Tongue (tissue), 2 donors: ENCODE data around the gene PAX2. TPM values are rescaled to one million over a fixed set of nuclear protein-coding genes. Genes with fewer than 3 reads are reported as not detected.

Experiments used
- DNase-seq: peaks from one replicate; pipeline ENCODE4 v3.0.0-alpha.2; 2015
- total RNA-seq: library from RNA; depleted of rRNA; stranded (reverse); fragments of >200 nt; gene quantifications from one replicate; pipeline ENCODE4 v1.2.3, GENCODE V29; 2014

Gene PAX2
- total RNA-seq, 1 donor from 2014 or later = not detected

DNA sequence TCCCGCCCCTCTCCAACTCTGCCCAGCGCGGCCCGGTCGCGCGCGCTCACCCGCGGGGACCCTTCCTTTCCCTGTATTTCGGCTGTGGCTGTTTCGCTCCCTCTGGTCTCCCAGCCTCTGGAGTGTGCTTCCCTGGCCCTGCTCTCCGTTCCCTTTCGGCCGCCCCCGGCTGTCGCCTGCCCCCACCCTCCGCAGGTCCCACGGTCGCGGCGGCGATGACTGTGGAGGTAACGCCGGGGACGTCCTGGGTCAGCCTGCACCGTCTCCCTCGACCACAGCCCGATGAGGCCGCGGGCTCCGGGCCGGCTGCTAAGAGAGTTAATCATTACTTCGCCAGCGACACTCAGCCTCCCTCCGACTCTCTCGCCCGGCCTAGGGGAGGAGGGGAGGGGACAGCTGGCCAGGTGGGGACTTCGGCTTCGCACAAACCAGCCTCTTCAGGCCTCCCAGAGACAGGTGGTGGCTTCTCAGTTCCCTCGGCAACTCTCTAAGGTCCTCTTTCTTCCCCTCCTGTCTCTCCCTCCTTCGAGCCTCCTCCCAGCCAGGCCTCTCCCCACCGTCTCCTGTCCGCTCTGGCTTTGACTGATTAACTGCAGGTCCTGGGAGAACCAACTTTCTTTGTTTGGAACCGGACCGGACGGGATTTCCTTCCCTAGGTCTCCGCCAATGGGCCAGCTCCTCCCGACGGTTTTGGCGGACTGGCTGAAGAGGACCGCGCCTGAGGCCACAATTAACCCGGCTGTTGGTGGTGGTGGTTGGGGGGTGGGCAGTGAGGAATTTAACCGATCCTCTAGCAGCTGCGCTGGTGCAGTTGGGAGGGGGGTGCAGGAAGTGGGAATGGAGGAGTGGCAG is 5.6 kb upstream of the PAX2 start:
- DNase-seq = no peak

DNA sequence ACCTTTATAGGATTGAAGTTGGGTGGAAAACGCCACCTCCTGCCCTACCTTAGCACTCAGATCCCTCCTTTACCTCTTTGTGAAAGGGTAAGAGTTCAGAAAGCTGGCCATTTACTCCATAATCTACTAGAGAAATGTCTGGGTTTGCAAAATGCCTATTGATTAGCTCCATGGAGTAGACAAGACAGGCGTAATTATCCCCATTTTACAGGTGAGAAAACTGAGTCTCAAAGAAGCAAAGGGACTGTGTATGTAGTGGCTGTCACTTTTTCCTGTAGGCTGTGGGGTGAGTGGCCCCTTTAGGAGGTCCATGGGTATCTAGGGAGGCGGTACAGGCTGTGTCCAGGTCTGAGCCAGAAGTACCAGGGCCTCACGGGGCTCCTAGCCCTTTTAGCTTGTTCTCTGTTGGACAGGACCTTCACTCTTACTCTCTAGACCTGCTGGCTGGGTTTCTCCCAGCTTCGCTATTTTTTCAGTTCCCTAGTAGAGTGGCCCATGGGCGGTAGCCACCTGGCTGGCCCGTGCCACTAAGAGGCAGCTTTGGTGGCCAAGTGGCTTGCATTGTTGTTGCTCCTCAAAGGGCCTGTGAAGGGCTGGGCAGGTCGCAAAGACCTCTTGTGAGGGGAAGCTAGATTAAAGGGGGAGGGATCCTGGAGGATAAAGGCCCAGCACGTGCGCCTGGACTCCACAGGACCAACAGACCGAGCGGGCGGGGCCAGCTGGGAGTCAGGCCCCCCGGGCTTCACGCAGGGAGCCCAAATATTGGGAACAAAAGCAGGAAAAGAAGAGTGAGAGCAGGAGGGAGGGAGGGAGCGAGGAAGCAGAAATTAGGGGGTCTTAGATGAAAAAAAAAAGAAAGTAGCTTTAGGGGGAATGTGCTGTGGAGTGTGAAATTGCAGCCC is 4.7 kb upstream of the PAX2 start:
- DNase-seq = no peak

DNA sequence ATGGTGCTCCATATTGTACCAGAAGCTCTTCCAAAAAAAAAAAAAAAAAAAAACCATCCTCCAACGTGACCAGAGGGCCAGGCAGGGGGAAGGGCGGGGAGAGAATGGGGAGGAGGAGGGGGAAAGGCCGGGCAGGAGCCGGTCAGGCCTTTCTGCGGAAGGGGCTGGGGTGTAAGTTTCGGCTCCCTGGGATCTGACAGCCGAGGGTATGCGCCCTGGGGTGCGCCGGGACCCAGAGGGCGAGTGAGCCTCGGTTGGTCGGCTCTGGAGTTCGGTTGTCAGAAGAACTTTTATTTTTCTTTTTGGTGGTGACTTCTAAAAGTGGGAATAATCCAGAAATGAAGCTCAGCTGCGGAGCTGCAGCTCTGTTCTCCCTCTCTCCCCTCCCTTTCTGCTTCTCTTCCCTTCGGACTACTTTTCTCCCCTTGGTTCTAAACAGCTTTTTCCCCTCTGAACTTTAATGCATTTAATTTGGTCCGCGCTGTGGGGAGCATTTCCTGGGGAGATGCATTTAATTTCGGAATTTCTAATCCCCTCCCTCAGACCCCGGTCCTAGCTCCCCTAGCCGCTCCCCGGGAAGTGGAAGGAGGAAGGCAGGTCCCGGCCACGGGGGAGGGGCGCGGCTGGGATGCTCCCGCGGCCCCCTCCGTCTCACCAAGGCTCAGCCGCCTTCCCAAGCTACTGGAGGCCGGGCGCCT is 3.9 kb upstream of the PAX2 start:
- DNase-seq = no peak

DNA sequence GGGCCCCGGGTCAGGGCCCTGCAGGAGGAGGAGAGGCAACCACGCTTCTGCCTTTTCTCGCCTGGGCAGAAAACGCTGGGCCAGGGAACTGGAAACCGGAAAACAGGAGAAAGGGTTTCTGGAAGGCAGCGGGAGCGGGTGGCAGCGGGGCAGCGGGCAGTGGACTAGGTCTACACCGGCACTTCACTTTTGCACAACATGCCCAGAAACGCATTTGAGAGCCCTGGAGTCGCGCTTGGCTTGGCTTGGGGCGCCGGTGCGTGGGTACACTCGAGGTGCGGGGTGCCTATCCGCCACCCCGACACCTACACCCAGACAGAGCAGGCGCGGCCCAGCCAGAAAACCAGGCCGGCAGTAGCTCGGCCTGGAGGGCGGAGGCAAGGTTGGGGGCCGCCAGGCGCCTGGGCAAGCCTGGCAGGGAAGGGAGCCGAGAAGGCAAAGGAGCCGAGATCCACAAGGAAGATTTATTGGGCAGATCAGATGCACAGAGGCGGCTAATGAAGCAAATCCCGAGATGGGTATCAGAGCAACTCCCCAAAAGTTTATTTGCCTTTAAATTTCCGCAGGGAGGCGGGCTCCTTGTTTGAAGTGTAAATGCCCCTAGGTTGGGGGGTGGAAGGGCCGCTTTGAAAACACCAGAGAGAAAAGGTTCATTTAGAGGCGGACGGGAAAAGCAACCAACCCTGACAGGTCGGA is 3.2 kb upstream of the PAX2 start:
- DNase-seq = no peak

DNA sequence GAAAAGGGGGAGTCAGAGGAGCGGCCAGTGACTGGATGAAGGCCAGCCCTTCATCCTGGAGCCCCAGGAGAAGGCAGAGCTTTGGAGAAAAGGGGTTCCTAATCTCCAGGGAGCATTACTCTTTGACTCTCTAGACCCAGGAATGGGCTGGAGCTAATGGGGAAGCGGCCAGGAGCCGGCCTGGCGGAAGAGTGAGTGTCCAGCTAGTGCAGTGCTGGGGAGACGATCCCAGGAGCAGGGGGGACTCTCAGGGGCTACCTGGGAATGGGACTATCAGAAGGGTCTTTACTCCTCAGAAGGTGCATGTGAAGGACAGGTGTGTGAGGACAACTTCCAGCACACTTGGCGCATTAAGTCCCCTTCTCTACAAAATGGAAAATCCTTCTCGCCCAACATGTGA is 2.4 kb upstream of the PAX2 start:
- DNase-seq = no peak

DNA sequence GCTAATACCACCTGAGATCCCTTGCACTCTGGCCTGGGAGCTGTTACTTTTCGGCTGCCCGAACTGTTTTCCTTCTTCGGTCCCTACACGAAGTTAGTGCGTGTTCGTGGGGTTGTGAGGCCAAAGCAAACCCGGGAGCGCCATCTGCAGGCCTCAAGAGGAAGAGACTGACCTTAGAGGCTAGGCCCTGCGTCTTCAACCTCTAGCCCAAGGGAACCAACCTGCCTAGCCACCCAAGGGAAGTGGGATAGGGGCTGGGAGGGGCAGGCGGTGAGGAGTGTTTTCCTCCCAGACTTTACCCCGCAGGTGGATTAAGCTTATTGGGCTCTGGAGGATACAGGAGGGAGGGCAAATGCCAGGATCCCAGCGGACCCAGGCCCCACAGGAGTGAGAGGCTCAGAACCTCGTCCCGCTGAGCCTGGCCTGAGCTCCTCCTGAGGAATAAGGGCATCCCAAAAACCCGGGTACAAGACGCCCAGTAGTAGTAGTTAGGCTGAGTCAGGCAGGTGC is 1.7 kb upstream of the PAX2 start:
- DNase-seq = peak; percentile 68

DNA sequence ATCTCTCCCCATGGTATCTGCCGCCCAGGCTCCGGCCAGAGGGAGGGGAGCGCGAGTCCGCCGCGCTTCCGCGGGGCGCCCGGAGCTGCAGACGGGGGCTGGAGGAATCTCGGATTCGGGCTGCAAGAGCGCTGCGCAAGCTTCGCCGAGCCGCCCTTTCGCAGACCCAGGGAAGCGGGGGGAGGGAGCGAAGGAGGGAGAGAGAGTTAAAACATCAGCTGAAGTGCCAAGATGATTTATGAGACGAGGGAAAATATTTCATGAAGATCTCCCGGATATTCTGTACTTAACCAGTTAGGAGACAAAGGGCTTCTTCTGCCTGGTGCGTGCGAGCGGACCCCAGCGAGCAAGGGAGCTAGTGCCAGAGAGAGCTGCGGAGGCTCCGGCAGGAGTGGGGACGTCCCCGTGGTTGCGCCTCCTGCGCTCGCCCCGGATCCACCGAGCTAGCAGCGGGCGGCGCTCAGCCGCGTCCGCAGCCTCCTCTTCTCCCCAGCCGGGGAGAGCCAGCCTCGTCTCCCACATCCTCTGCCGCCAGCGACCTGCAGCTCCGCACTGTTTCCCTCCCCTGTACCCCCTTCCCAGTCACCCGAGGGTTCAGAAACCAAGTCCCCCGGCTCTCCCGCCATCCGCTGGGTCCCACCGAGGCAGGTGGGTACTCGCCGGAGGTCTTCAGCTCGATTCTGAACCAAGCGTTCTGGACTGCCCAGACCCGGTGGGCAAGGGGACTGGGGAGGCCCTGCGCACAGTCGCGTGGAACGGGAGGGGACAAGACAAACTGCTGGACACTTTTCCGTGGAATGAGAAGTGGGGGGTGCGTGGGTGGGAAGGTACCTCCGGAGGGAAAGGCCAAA is 1.0 kb upstream of the PAX2 start:
- no peak for DNase-seq

DNA sequence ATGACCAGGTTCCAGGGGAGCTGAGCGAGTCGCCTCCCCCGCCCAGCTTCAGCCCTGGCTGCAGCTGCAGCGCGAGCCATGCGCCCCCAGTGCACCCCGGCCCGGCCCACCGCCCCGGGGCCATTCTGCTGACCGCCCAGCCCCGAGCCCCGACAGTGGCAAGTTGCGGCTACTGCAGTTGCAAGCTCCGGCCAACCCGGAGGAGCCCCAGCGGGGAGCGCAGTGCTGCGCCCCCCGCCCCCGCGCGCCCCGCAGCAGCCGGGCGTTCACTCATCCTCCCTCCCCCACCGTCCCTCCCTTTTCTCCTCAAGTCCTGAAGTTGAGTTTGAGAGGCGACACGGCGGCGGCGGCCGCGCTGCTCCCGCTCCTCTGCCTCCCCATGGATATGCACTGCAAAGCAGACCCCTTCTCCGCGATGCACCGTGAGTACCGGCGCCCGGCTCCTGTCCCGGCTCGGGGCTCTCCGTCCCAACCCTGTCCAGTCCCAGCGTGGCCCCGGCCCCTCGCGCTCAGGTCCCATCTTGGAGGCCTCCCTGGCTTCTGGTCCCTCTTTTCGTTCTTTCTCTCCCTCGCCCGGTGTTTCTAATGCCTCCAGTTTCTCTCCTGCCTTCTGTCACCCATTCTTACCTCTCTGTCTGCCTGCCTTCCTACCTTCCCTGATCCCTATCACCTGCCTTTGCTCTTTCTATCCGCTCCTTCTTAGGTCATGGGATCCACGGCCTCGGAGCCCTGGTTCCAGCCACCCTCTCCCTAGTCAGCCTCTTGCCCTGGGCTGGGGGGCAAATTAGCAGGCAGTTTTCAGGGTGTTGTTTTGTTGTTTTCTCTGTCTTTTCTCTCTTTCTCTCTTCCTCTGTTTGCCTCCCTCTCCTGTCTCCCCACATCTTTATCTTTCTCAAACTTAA is 751 bp downstream of the PAX2 start:
- no peak for DNase-seq

DNA sequence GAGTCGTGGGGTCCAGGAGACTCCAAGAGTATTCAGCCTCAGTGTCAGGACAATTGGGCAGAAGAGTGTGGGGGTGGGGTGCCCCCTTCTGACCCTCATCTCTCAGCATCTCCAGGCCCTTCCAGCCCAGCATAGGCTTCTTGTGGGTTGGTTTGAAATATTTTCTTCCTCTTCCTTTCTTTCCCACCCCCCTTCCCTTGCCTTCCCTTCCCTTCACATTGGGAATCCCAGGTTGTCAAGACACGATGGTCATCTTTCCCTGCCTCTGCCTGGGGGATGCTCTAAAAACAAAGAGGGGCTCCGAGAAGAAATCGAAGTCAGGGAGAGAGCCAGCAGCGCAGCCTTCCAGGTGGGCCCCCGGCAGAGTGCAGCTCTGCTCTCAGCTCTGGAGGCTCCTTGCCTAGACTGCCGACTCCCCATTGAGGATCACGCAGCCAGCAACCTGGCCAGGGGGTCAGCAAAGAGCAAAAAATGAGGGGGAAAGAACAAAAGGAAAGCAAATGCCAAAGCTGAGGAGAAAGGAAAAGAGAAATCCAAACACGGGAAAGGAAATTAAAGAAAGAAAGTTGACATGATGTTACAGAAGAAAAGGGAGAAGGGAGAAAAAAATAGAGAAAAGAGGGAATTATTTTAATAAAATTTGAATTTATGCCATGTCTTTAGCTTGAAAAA is 1.5 kb downstream of the PAX2 start:
- DNase-seq = no peak

DNA sequence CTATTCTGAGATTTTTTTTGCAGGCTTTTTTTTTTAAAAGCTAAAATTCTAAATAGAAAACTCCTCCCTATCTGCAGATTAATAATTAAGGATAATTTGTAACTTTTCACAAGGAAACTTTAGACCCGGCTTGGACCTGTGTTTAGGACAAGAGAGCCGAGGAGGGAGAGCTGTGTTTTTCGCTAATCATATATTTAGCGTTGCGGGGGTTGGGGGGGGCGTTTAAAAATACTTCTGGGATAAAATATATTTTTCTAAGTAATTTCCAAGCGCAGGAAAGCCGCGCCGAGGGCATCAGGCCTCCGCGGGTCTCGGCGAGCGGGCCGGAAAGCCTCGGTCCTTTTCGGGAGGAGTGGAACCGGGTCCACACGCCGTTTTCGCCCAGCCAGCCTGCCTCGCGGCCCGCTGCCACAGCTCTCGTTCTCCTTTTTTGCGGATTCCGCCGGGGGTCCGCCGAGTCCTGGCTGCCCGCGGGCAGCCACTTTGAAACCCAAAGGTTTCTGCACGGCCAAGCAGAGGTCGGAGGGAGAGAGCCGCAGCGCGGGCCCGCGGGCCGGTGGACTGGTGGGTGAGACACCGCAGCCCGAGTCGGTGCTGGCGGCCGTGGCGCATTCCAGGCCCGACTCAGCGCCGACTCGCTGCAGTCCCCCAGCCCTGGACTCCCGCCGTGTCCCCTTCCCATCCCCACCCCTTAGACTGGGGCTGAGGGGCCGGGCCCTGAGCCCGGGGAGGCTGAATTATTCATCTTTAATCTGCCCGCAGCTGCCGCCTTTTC is 2.3 kb downstream of the PAX2 start:
- DNase-seq = no peak

DNA sequence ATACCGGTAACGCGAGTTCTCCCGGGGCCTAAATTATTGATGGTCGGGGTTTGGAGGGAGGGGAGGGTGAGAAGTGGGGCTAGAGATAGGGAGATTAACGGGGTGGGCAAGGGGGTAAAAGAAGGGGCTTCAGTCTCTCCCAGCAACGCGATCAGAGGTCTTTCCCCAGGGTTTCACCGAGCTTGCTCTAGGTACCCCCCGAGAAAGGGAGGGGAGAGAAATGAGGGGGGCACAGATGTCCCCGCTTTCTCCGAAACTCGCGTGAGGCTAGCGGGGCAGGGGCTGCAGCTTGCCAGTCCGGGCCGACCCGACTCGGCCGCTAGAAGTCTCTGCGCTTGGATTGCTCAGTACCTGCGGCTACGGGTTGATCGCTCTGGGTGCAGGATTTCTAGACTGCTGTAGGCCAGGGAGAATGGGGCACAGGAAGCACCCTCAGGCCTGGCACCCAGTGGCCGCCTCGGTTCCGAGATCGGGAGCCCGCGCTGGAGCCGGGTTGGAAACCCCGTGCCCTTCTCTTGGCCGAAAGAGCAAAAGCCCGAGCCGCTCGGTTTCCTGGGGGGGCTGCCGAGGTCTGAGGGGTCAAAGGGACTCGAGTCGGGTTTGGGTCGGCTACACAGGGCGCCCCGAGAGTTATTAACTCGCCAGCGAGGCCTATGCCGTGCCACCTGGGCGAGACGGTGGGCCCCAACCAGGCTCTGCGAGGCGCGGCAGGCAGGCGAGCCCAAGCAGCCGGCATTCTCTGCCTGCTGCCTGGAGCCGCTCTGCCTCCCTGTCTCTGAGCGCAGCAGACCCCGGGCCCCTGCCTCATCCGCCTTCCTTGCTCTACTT is 3.1 kb downstream of the PAX2 start:
- DNase-seq = no peak

DNA sequence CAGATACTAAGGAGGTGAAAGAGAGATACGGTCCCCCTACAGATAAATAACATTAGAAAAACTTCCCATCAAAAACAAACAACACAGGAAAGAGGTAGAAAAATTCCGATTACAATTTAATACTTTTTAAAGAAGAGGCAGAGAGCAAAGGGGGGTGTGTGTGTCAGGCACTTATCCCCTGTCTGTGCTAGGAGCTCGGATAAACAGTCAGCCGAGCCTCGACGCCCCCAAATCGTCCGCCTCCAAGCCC is 3.6 kb downstream of the PAX2 start:
- no peak for DNase-seq

DNA sequence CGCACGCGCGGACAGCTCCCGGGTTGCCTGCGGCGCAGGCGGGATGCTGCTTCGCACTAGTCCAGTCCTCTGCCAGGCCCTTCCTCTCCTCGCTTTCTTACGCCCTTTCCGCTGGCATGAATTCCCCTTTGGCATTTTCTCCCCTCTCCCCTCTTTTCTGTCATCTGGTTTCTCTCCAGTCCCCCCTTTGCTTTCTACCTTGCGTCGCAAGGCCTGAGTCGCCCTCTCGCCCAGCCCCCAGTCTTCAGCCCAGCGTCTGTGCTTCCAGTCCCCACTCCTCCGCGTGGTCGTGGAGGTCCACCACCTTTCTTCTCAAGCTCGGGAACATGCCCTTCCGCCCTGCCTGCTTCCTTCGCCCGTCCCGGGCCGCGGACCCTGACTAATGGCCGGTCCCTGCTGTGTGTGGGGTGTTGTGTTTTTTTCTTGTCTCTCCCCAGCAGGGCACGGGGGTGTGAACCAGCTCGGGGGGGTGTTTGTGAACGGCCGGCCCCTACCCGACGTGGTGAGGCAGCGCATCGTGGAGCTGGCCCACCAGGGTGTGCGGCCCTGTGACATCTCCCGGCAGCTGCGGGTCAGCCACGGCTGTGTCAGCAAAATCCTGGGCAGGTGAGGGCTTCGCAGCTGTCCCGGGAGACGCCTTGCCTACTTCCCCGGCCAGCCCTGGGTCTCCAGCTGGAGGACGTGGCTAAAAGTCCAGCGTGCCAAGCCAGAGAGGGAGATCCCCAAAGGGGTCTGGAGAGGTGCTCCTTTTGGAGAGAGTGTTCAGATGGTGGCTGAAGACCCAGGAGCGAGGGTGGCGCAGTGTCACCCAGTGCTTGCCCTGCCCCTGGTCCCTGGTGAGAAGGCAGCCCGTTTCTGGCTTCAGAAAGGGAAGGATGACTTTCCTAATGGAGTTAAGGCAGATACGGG is 4.2 kb downstream of the PAX2 start:
- DNase-seq = no peak

DNA sequence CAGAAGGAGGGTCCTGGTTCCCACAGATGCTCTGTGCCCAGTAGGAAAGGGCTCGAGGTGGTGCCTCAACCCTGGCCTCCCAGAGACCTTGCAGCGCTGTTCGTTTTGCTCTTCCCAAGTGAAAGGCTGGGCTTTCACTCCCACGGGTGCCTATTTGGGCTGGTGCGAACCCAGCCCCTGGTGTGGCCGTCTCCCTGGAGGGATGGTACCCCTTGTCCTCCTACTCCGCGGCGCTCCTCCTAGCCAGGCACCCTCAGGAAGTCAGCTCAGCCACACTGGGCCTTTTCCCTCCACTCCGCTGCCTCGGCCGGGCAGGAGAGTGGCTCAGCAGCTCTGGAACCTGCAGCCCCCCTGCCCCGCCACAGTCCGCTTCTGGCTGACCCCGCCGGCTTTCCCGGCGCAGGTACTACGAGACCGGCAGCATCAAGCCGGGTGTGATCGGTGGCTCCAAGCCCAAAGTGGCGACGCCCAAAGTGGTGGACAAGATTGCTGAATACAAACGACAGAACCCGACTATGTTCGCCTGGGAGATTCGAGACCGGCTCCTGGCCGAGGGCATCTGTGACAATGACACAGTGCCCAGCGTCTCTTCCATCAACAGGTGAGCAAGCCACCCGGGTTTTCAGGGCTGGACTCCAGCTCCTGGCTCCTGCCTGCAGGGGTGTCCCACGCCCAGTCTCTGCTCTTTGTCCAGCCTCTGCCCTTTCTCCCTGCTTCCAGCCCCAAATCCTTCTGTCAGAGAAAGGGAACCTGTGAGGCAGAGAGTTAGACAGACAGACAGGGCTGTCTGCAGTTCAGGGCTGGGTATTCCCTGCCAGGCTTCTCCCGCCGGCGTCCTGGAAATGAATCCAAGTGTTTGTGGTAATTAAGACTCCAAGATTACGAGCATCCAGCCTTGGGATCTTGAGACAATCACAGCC is 5.2 kb downstream of the PAX2 start:
- DNase-seq = no peak

DNA sequence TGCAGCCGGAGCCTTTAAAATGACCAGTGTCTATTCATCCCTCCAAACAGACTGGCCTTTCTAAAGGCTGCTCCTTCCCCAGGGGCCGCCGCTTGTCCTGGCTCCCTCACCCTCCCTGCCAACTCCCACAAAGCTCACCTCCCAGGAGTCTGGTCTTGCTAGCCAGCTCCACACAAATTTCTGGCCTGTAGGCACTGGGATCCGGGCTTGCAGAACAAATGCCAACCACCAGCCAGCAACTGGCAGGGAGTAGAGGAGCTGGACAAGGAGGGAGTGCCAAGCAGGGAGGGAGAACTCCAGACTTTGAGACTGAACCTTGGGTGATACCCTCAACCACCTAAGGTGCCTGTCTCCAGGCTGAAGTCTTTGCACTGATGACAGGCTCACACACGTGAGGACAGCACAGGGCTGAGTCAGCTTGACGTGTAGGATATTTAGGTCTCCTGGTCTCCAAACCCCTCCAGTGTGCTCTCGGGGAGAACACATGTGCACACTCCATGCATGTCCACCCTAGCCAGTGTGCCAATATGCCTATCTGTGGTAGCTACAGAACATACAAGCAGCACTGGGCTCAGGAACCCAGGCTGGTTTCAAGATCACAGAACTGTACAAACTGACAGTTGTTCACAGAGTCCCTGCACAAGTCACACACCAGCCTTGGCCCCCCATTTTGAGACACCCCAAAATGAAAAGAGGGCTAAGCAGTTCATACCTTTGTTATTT is 6.0 kb downstream of the PAX2 start:
- DNase-seq = no peak
